Neutrophil (primary cell): ENCODE results near the gene TBC1D22A.

ENCODE experiments used
- H3K27ac ChIP-seq: fragments of 200-600 bp; sonication (generic); 2 replicates; pipeline ENCODE4 v1.5.1; 2016; ENCODE audit warnings: mild to moderate bottlenecking, moderate library complexity
- H3K27me3 ChIP-seq: fragments of 200-600 bp; sonication (generic); 2 replicates; pipeline ENCODE4 v1.6.0; 2016; ENCODE audit warnings: mild to moderate bottlenecking
- H3K36me3 ChIP-seq: fragments of 200-600 bp; sonication (generic); 2 replicates; pipeline ENCODE4 v1.5.1; 2017
- H3K4me1 ChIP-seq, 2 experiments: fragments of 200-600 bp in 1 of 2; sonication (generic) in 1 of 2; 1 replicate in 1 of 2; 2 replicates in 1 of 2; pipeline versions ENCODE4 v1.5.1 to v1.6.1; 2013 to 2016; ENCODE audit warnings: low read depth in 1 of 2, low read length in 1 of 2, mild to moderate bottlenecking in 1 of 2, moderate library complexity in 1 of 2; ENCODE audit not compliant: control insufficient read depth in 1 of 2, insufficient read depth in 1 of 2
- H3K4me3 ChIP-seq, 2 experiments: fragments of 200-600 bp in 1 of 2; sonication (generic) in 1 of 2; 1 replicate in 1 of 2; 2 replicates in 1 of 2; pipeline ENCODE4 v1.5.1; 2013 to 2016; ENCODE audit warnings: low read depth in 1 of 2, low read length in 1 of 2, mild to moderate bottlenecking in 1 of 2, moderate library complexity in 1 of 2
- H3K9me3 ChIP-seq: fragments of 200-600 bp; sonication (generic); 2 replicates; pipeline ENCODE4 v1.5.1; 2016
- CTCF ChIP-seq: fragments of 200-600 bp; sonication (generic); IDR thresholded peaks from 2 replicates; pipeline ENCODE4 v1.5.1; 2016; ENCODE audit warnings: antibody characterized with exemption

Gene TBC1D22A

DNA sequence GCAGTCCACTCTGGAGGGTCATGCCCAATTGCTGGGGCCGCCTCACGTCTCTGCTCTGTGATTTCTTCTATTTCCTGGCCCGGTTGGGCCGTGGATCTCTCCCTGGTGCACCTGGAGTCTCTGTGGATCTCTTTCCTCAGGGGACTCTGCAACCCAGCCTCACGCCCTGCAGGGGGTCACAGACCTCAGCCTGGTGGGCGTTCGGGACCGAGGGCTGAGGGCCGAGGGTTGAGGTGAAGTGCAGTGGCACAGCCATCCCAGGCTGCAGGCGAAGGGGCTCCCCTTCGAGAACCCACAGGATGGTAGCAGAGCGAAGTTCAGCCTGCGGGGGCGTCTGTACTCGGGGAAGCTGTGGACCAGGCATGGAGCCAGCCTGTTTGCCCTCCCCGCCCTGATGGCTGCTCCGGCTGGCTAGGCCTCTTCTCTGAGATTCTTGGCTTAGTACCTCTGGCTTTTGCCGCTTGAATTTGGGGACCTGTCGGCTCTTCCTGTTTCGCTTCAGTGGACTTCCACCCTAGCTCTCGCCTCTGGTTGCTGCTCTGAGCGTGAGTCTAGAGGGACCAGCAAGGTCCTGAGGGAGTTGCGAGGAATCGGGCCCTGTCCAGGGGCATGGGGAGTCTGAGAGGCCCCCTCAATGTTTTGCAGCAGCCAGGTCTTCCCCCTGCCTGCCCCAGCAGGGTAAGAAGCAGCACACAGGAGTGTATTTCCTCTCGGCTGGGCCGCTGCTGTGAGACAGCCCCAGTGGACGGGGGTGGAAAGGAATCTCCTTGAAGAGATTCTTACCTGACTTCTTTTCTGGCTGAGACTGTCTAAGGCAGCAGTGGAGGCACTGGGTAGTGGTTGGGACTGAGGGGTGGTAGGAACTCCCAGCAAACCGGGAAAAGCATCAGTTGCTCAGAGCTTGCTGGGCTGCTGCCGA is 140.8 kb downstream of the TBC1D22A start:
- Histone ChIP-seq H3K9me3 (no peaks in the 10 kb centered on the region), H3K4me1 (peaks cover 6 to 9% of the 10 kb centered on the region in 2 experiments), H3K27me3 (no peaks in the 10 kb centered on the region), H3K4me3 (no peak overlapping the region), H3K36me3 (peaks cover 29% of the 10 kb centered on the region), H3K27ac (no peak overlapping the region)
- TF ChIP-seq CTCF = no peak

- Histone ChIP-seq H3K9me3 (no peaks in the 10 kb centered on the region), H3K36me3 (peaks cover 35% of the 10 kb centered on the region), H3K27me3 (no peaks in the 10 kb centered on the region), H3K4me1 (peaks cover 5 to 6% of the 10 kb centered on the region in 2 experiments), H3K4me3 (no peak overlapping the region), H3K27ac (no peak overlapping the region)
- no peak for TF ChIP-seq CTCF
Observed at GRCh38 chr22:46905415-46905814, 143.0 kb downstream of the TBC1D22A start.

GRCh38 chr22:46905834-46906233 is 143.4 kb downstream of the TBC1D22A start:
- no peak for TF ChIP-seq CTCF
- H3K27ac ChIP-seq = no peak overlapping the region
- H3K36me3 ChIP-seq = peaks cover 35% of the 10 kb centered on the region
- no peaks in the 10 kb centered on the region for H3K27me3 ChIP-seq
- H3K4me1 ChIP-seq = peaks cover under 1 to 2% of the 10 kb centered on the region in 2 experiments
- no peaks in the 10 kb centered on the region for H3K9me3 ChIP-seq
- H3K4me3 ChIP-seq = no peak overlapping the region

DNA sequence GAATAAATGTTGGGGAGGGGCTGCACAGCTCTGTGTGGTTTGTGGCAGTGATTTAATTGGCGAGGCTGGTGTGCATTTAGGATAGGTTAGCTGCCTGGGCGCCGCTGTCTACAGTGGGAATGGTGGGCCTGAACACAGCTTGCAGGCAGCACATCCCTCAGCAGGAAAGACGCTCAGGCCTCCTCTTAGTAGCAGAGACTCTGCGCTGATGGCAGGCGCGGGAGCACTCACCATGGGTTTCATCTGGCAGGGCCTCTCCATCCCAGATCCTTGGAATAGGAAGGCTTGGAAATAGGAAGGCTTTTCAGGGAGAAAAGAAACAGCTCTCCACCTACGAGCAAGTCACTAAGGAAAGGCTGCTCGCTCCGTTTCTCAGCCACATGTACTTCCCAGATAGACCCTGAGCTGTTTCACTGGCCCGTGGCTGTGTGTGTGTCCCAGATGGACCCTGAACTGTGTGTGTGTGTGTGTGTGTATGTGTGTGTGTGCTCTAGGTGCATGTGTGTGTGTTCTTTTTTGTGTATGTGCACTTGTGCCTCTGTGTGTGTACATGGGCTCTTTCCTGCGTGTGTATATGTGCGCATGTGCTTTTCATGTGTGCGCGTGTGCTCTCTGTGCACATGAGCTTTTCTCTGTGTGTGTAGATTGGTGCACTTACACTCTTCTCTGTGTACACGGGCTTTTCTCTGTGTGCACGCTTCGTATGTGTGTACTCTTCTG is 144.0 kb downstream of the TBC1D22A start:
- H3K27me3 ChIP-seq = no peaks in the 10 kb centered on the region
- H3K27ac ChIP-seq = no peak overlapping the region
- H3K4me3 ChIP-seq = no peak overlapping the region
- no peak for TF ChIP-seq CTCF
- H3K4me1 ChIP-seq = no peaks in the 10 kb centered on the region
- no peaks in the 10 kb centered on the region for H3K9me3 ChIP-seq
- H3K36me3 ChIP-seq = peaks cover 35% of the 10 kb centered on the region

GRCh38 chr22:46907241-46908215 is 145.1 kb downstream of the TBC1D22A start:
- no peak overlapping the region for H3K4me3 ChIP-seq
- no peaks in the 10 kb centered on the region for H3K27me3 ChIP-seq
- no peaks in the 10 kb centered on the region for H3K9me3 ChIP-seq
- no peaks in the 10 kb centered on the region for H3K4me1 ChIP-seq
- H3K27ac ChIP-seq = no peak overlapping the region
- peaks cover 38% of the 10 kb centered on the region for H3K36me3 ChIP-seq
- TF ChIP-seq CTCF = no peak
